Left renal pelvis (tissue), 4 donors: Measurements from ENCODE around the gene PNMA6A. TPM values are rescaled to one million over a fixed set of nuclear protein-coding genes. Genes with fewer than 3 reads are reported as not detected.
A peak's percentile ranks its signal among the peaks of the same experiment; 100 is the strongest.
"Not testable (repeated sequence)": the region's sequence is repeated elsewhere in the genome, so short reads cannot be mapped to it uniquely, and the experiment has no call there.

Experiments
- DNase-seq, 4 donors: peaks; one replicate each; pipeline ENCODE4 v3.0.0-alpha.2; 2013; ENCODE audit warnings: low read depth in 4 of 4, low spot score in 3 of 4
- polyA plus RNA-seq, 4 donors: library from polyadenylated mRNA; unstranded; fragments of 120-200 nt; gene quantifications; one replicate each; pipeline ENCODE4 v1.2.1, GENCODE V29; 2013; ENCODE audit not compliant: insufficient read length in 4 of 4

Gene PNMA6A
- 10 to 100 TPM in 2 of 4 donors, 1 to 10 TPM in 2; 6.1 to 12.9 (median 8.5) TPM for polyA plus RNA-seq

- DNase-seq = not testable (repeated sequence)
Measured at GRCh38 chrX:153071909-153072583, at the start of gene PNMA6A. Gene PNMA6A (plus strand): TSS chrX:153072454. CDS start chrX:153073063, 609 bp downstream.

DNA sequence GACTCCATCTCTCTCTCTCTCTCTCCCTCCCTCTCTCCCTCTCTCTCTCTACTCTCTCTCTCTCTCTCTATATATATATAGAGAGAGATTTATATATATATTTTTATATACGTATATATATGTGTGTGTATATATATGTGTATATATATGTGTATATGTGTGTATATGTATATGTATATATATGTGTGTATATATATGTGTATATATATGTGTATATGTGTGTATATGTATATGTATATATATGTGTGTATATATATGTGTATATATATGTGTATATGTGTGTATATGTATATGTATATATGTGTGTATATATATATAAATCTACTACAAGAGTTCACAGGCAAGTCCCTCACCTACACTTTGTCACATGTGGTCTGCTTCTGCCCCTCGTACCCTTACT, 45.8 kb upstream of the PNMA6A start:
- not testable (repeated sequence) for DNase-seq

DNA sequence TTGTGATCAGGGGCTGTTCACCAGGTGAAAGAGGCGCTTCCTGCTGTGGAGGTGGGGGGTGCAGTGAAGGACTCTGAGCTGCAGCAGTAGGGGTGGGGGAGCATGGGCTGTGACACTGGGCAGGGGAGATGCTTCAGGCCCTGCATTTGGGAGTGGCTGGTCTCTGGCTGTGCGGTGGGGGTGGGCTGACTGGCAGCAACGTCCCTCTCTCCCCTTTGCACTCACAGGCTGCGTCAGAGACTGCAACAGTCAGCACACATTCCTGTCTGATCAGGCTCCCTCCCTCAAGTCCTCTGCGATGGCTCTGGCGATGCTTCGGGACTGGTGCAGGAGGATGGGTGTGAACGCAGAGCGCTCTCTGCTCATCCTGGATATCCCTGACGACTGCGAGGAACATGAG, 43.8 kb upstream of the PNMA6A start:
- not testable (repeated sequence) for DNase-seq

GRCh38 chrX:153029162-153029561, 43.1 kb upstream of the PNMA6A start:
- no peak for DNase-seq

- DNase-seq = no peak
Measured at GRCh38 chrX:153029875-153030274, 42.4 kb upstream of the PNMA6A start.

GRCh38 chrX:153030801-153031200, 41.5 kb upstream of the PNMA6A start:
- DNase-seq = no peak

DNA sequence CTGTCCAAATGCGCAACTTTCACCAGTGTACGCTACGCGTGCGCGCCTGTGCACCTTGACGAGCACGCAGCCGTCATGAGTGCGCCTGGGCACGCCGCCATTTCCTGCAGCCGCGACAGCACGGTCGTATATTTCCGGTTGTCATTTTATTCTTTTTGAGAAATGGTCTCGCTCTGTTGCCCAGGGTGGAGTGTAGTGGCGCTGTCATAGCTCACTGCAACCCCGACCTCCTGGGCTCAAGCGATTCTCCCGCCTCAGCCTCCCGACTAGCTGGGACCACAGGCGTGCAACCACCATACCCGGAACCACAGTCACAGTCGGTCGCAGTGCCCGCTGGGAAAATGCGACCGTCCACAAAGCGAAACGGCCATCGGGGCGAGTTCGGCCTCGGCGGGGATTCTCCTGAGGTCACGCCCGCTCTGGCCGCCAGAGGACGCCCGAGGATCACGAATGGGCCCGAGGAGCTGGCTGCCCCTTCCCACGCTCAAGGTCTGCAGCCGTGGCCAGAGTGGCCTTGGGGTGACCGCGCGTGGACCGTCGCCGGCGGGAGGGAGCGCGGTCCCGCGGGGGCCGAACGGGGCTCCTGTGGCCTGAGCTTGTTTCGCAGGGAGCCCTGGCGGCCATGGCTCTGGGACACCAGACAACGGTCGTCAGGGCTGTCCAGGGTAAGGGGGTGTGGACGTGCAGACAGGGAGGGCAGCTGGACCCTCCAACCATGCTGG, 39.7 kb upstream of the PNMA6A start:
- peak in 1 of 4 donors; percentile 25 for DNase-seq

DNA sequence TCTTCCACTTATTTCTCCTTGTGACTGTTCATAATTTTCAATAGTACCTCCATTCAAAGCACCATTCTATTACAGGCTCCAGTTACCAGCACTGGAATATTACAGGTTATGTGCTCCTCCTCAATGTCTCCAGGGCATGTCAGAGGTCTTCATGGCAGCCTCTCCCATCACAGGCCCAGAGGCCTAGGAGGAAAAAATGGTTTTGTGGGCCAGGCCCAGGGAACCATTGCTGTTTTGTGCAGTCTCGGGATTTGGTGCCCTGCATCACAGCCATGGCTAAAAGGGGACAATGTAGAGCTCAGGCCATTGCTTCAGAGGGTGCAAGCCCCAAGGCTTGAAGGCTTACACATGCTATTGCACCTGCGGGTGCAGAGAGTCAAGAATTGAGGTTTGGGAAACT, 23.2 kb upstream of the PNMA6A start:
- DNase-seq = no peak

- no peak for DNase-seq
Measured at GRCh38 chrX:153052534-153052933, 19.7 kb upstream of the PNMA6A start.

DNA sequence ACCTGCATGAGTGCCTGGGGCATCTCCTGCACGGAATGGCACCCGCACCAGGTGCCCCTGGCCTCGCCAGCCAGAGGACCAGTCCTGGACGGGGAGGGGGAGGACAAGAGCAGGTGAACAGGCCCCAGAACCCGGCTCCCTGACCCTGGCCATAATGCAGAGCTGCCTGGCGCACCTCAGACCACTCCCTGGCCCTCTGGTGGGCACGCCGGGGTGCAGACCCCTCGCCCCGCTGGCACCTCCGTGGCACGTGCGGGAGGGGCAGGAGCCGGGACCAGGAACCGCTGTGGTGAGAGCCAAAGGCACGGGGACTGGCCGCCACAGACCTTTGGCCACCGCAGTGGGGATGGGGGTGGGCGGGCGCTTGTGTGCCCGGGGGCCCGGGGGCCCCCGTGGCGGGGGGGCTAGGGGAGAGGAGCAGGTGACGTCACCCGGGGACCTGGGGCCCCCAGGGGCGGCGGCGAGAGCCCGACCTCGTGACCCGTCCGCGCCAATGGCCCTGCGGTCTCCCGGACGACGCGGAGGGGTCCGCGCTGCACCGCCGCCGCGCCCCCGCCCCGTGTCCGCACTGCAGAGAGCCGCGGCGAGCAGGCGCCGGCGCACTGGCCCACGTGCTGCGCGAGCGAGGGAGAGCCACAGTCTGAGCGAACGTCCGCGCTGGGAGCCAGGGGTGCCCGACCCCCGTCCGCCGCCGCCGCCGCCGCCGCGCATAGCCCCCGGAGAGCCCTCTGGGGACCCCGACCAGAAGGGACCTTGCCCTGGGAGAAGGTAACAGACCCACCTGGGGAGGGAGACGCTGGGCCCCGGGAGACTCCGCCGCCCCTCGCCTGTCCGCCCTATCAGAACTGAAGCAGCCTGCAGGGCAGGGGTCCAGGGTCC, 16.1 kb upstream of the PNMA6A start, which contains the start of gene PNMA3:
Gene PNMA3 (plus strand): TSS at position 600 of the 879 bp plus-strand sequence. CDS start 586 bp downstream, outside the sequence.
- no peak for DNase-seq

- no peak for DNase-seq
Measured at GRCh38 chrX:153057281-153057680, 15.0 kb upstream of the PNMA6A start.

DNA sequence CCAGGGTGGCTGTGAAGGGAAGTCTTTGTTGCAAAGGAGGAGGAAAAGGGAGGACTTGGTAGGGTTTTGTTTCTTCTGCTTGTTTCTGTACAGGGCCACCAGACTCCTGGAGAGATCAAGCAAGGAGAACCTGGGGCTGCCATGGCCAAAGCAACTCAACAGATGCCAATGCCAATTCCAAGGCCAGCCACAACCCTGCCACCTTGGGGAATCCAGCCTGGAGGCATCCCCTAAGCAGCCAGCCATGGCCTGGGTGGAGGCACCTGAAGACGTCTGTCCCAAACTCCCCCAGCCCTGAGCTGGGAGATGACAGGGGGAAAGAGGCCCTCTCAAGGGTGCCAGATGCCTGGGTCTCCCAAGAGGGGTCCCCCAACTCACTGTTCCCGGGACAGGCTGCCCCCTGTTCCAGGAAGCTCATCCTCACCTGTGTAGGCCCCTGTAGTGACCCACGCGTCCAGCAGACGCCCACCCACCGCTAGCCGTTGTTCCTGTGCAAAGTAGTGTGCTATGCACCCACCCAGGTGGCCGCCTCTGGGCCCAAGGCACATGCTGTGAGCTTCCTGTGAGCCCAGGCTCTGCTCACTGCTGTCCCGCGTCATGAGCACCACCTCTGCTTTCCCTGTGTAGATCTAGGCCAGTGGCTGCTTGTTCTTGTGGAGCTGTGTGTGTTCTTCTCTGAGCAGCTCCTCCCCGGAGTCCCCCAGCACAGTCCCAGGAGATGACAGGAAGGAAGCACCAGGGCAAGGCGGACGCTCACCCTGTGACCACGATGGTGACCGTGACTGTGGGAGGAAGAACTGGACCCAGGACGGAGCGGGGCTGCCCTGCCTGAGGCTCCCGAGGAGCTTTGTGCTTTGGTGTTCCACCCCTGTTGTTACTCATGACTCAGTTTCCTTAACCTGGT, 12.8 kb upstream of the PNMA6A start:
- DNase-seq = no peak

GRCh38 chrX:153060095-153060445, 12.2 kb upstream of the PNMA6A start:
- no peak for DNase-seq

DNA sequence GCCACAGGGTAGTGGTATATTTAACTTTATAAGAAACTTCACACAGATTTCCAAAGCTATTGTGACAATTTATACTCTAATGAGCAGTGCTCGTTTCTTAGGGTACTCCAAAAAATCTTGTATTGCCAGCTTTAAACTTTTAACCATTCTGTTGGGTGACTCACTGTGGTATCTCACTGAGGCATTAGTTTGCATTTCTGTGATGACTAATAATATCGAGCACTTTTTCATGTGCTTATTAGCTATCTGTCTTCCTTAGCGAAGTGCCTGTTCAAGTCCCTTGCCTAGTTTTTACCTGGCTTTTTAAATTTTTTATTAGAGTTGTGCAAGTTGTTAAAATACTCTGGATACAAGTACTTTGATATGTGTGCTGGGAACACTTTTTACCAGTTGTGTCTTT, 10.5 kb upstream of the PNMA6A start:
- DNase-seq = no peak

- DNase-seq = no peak
Measured at GRCh38 chrX:153063315-153063714, 8.9 kb upstream of the PNMA6A start.

- DNase-seq = no peak
Measured at GRCh38 chrX:153064061-153064460, 8.2 kb upstream of the PNMA6A start.

GRCh38 chrX:153065389-153065788, 6.9 kb upstream of the PNMA6A start:
- no peak for DNase-seq

- DNase-seq = not testable (repeated sequence)
Measured at GRCh38 chrX:153066402-153066801, 5.9 kb upstream of the PNMA6A start.

DNA sequence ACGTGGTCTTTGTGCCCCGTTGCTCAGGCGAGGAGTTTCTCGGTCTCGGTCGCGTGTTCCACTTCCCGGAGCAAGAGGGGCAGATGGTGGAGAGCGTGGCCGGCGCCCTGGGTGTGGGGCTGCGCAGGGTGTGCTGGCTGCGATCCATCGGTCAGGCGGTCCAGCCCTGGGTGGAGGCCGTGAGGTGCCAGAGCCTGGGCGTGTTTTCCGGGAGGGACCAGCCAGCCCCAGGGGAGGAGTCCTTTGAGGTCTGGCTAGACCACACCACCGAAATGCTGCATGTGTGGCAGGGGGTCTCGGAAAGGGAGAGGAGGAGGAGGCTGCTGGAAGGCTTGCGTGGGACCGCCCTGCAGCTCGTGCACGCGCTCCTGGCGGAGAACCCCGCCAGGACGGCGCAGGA, 1.1 kb downstream of the PNMA6A start:
- not testable (repeated sequence) for DNase-seq

DNA sequence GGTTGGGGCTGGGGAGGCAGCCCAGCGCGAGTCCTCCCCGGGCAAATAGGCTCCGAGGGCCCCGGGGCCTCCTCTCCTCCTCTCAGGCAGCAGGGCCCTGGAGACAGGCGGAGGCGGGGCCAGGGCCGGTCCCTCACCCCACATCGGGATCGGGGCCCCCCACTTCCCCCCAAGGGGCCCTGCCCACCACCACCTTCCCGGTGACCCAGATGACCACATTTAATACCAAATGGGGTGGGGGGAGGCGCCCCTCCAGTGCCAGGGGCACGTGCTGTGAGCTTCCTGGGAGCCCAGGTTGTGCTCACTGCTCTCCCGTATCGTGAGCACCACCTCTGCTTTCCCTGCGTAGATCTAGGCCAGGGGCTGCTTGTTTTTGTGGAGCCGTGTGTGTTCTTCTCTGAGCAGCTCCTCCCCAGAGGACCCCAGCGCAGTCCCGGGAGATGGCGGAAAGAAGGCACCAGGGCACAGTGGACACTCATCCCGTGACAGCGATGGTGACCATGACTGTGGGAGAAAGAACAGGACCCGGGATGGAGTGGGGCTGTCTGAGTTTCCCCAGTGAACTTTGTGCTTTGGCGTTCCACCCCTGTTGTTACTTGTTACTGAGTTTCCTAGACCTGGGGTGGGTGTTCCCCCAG, 2.1 kb downstream of the PNMA6A start:
- DNase-seq = no peak
